DND-41 (cell line): ENCODE measurements around the gene WASL.

Experiments
- CTCF ChIP-seq: IDR thresholded peaks from 2 replicates; pipeline ENCODE4 v1.5.1; 2012; ENCODE audit warnings: borderline replicate concordance, low read length, moderate library complexity, mild to moderate bottlenecking; ENCODE audit not compliant: poor library complexity, severe bottlenecking; ENCODE audit errors: extremely low read depth
- EZH2 ChIP-seq: IDR thresholded peaks from 3 replicates; pipeline ENCODE4 v1.6.1; 2012; ENCODE audit warnings: borderline replicate concordance, low read depth, mild to moderate bottlenecking, moderate library complexity, low read length, inconsistent platforms; ENCODE audit not compliant: severe bottlenecking

- TF ChIP-seq CTCF (no peak), EZH2 (no peak)
These were observed 35.0 kb upstream of the WASL start for GRCh38 chr7:123783820-123784219.
